CD14-positive monocyte (primary cell): ENCODE measurements around the gene ALKBH6. TPM values are rescaled to one million over a fixed set of nuclear protein-coding genes. Genes with fewer than 3 reads are reported as not detected.

ENCODE experiments used
- DNase-seq, 3 donors: peaks; one replicate each; pipeline ENCODE4 v3.0.0-alpha.2; 2011 to 2022
- H2AFZ ChIP-seq: 2 replicates; pipeline ENCODE4 v1.6.0; 2012; ENCODE audit warnings: mild to moderate bottlenecking, low read depth, low read length, inconsistent platforms; ENCODE audit not compliant: insufficient read depth, poor library complexity, severe bottlenecking
- H3K27ac ChIP-seq, 2 donors: 1 replicate in 1 of 2; 2 replicates in 1 of 2; pipeline ENCODE4 v1.5.1; 2012 to 2013; ENCODE audit warnings: low read length in 2 of 2, control low read depth in 1 of 2, inconsistent platforms in 1 of 2, low read depth in 1 of 2, mild to moderate bottlenecking in 1 of 2
- H3K27me3 ChIP-seq, 2 donors: one replicate each; pipeline versions ENCODE4 v1.6.0 to v1.6.1; 2011 to 2013; ENCODE audit warnings: low read length in 2 of 2; ENCODE audit not compliant: control insufficient read depth in 2 of 2, insufficient read depth in 2 of 2
- H3K36me3 ChIP-seq, 2 donors: replicated peaks in 1 of 2; 1 replicate in 1 of 2; 2 replicates in 1 of 2; pipeline versions ENCODE4 v1.5.1 to v1.6.1; 2012 to 2013; ENCODE audit warnings: low read length in 2 of 2, control low read depth in 1 of 2, inconsistent platforms in 1 of 2, mild to moderate bottlenecking in 1 of 2; ENCODE audit not compliant: insufficient read depth in 2 of 2, control insufficient read depth in 1 of 2
- H3K4me1 ChIP-seq, 2 donors: 1 replicate in 1 of 2; 2 replicates in 1 of 2; pipeline versions ENCODE4 v1.5.1 to v1.6.1; 2012 to 2013; ENCODE audit warnings: low read length in 2 of 2, control low read depth in 1 of 2, inconsistent platforms in 1 of 2, mild to moderate bottlenecking in 1 of 2, moderate library complexity in 1 of 2; ENCODE audit not compliant: insufficient read depth in 2 of 2, control insufficient read depth in 1 of 2
- H3K4me2 ChIP-seq: replicated peaks from 2 replicates; pipeline ENCODE3; 2012; ENCODE audit warnings: low read length, moderate library complexity, mild to moderate bottlenecking; ENCODE audit not compliant: poor library complexity, severe bottlenecking; ENCODE audit errors: extremely low read depth
- H3K4me3 ChIP-seq, 3 experiments: fragments of 200-600 bp in 1 of 3; sonication (generic) in 1 of 3; replicated peaks in 1 of 3; 1 replicate in 2 of 3; 2 replicates in 1 of 3; pipeline ENCODE4 v1.5.1; 2011 to 2013; ENCODE audit warnings: low read length in 3 of 3, mild to moderate bottlenecking in 3 of 3, control low read depth in 2 of 3, low read depth in 2 of 3, inconsistent platforms in 1 of 3, moderate library complexity in 1 of 3
- H3K79me2 ChIP-seq: 2 replicates; pipeline ENCODE4 v1.6.0; 2012; ENCODE audit warnings: mild to moderate bottlenecking, control low read depth, inconsistent platforms, low read length, moderate library complexity; ENCODE audit not compliant: insufficient read depth
- H3K9ac ChIP-seq: 2 replicates; pipeline ENCODE4 v1.6.0; 2017; ENCODE audit warnings: low read length, mild to moderate bottlenecking; ENCODE audit not compliant: insufficient read depth, poor library complexity, severe bottlenecking
- H3K9me3 ChIP-seq, 2 donors: replicated peaks in 1 of 2; 1 replicate in 1 of 2; 2 replicates in 1 of 2; pipeline versions ENCODE4 v1.5.1 to v1.6.1; 2012 to 2013; ENCODE audit warnings: low read length in 2 of 2, control low read depth in 1 of 2; ENCODE audit not compliant: control insufficient read depth in 1 of 2, insufficient read depth in 1 of 2
- H4K20me1 ChIP-seq: 2 replicates; pipeline ENCODE4 v1.6.0; 2012; ENCODE audit warnings: mild to moderate bottlenecking, low read length, control low read depth, moderate library complexity; ENCODE audit not compliant: insufficient read depth
- H3K27ac Mint-ChIP-seq, 7 donors: one replicate each; pipeline ENCODE4 v1.8.0; 2020; ENCODE audit warnings: mild to moderate bottlenecking in 7 of 7, mixed read lengths in 7 of 7, moderate library complexity in 6 of 7, inconsistent platforms in 2 of 7
- H3K27me3 Mint-ChIP-seq, 3 donors: one replicate each; pipeline ENCODE4 v1.8.0; 2021 to 2022; ENCODE audit warnings: low read depth in 3 of 3, mild to moderate bottlenecking in 3 of 3, mixed read lengths in 3 of 3, moderate library complexity in 3 of 3, inconsistent platforms in 1 of 3
- H3K36me3 Mint-ChIP-seq, 2 donors: one replicate each; pipeline ENCODE4 v1.8.0; 2020; ENCODE audit warnings: mixed read lengths in 2 of 2, inconsistent platforms in 1 of 2, mild to moderate bottlenecking in 1 of 2
- H3K4me1 Mint-ChIP-seq: one replicate; pipeline ENCODE4 v1.8.0; 2020; ENCODE audit warnings: mild to moderate bottlenecking, mixed read lengths
- H3K4me3 Mint-ChIP-seq, 2 donors: one replicate each; pipeline ENCODE4 v1.8.0; 2020; ENCODE audit warnings: mild to moderate bottlenecking in 2 of 2, mixed read lengths in 2 of 2, moderate library complexity in 1 of 2
- H3K9me3 Mint-ChIP-seq, 7 donors: one replicate each; pipeline ENCODE4 v1.8.0; 2020 to 2022; ENCODE audit warnings: mixed read lengths in 7 of 7, mild to moderate bottlenecking in 6 of 7, moderate library complexity in 6 of 7, inconsistent platforms in 2 of 7
- CTCF ChIP-seq: fragments of 200-600 bp; IDR thresholded peaks from one replicate; pipeline ENCODE4 v1.8.0; 2022; ENCODE audit warnings: antibody characterized with exemption, mild to moderate bottlenecking
- WGBS: methylation state at CpG from one replicate; pipeline ENCODE4 v1.1.5; 2013; ENCODE audit warnings: missing lambda C conversion rate; ENCODE audit not compliant: insufficient coverage; 5-methylcytosine and 5-hydroxymethylcytosine counted together
- intact Hi-C, 2 donors: fragments of 100-400 bp; cut with micrococcal nuclease; formaldehyde crosslinking; loops; one replicate each; pipeline versions ENCODE4 v1.15.0 to v1.15.1; 2023
- polyA plus RNA-seq, 3 donors: library from polyadenylated mRNA; depleted of rRNA in 1 of 3; unstranded in 2 of 3; stranded (reverse) in 1 of 3; fragments of 300-500 nt in 2 of 3; fragments of >200 nt in 1 of 3; fragmentation: Illumina TruSeq in 2 of 3; gene quantifications; 1 replicate in 2 of 3; 2 replicates in 1 of 3; pipeline ENCODE4 v1.2.3, GENCODE V29; 2012 to 2021

Gene ALKBH6
- polyA plus RNA-seq, 3 donors = 13.1 to 29.3 (median 16.1) TPM

GRCh38 chr19:35993923-35994598 lies 20.0 kb downstream of the ALKBH6 start:
- Histone ChIP-seq H3K4me3 (peak overlapping the region in 2 of 3 experiments; percentile 73 to 85), H3K9me3 (no peaks in the 10 kb centered on the region), H3K4me2 (peak overlapping the region; percentile 91), H3K27ac (peak overlapping the region in 1 of 2 donors; percentile 76), H3K4me1 (peaks cover 27 to 28% of the 10 kb centered on the region in 2 donors), H2AFZ (peak overlapping the region; percentile 94), H3K9ac (peak overlapping the region; percentile 24), H4K20me1 (peaks cover 22% of the 10 kb centered on the region), H3K79me2 (peaks cover 31% of the 10 kb centered on the region), H3K27me3 (no peaks in the 10 kb centered on the region), H3K36me3 (peaks cover 7 to 14% of the 10 kb centered on the region in 2 donors)
- Mint-ChIP-seq H3K4me3 (peak overlapping the region; percentile 68 to 81), H3K4me1 (peaks cover 33% of the 10 kb centered on the region), H3K9me3 (peaks cover 0 to 4% (median 3%) of the 10 kb centered on the region in 7 donors), H3K27me3 (peaks cover 2 to 4% (median 3%) of the 10 kb centered on the region in 3 donors), H3K36me3 (peaks cover 6 to 9% of the 10 kb centered on the region in 2 donors), H3K27ac (peak overlapping the region in 3 of 7 donors; percentile 54 to 89 (median 68))
- intact Hi-C loops = no loop called here
- WGBS = 39% methylated on average over 45 of the region's 49 CpGs
- TF ChIP-seq CTCF = no peak
- no peak for DNase-seq

- H3K4me1 Mint-ChIP-seq = peaks cover 33% of the 10 kb centered on the region
- peaks cover 2 to 13% (median 10%) of the 10 kb centered on the region in 3 donors for H3K27me3 Mint-ChIP-seq
- peaks cover 6 to 7% of the 10 kb centered on the region in 2 donors for H3K36me3 Mint-ChIP-seq
- no peak for TF ChIP-seq CTCF
- Histone ChIP-seq H3K9ac (no peak overlapping the region), H3K79me2 (peaks cover 23% of the 10 kb centered on the region), H4K20me1 (peaks cover 20% of the 10 kb centered on the region), H3K4me3 (no peak overlapping the region), H3K9me3 (no peaks in the 10 kb centered on the region), H3K27ac (no peak overlapping the region), H3K4me2 (no peak overlapping the region), H3K36me3 (peaks cover 0 to 5% of the 10 kb centered on the region in 2 donors), H3K27me3 (peaks cover 0 to 3% of the 10 kb centered on the region in 2 donors), H2AFZ (no peak overlapping the region), H3K4me1 (peaks cover 27 to 28% of the 10 kb centered on the region in 2 donors)
- intact Hi-C loops = no loop called here
- peak overlapping the region in 2 of 7 donors; percentile 35 to 57 for H3K27ac Mint-ChIP-seq
- peaks cover 3 to 10% (median 7%) of the 10 kb centered on the region in 7 donors for H3K9me3 Mint-ChIP-seq
- no peak overlapping the region for H3K4me3 Mint-ChIP-seq
- DNase-seq = no peak
- WGBS = 100% methylated on average over 1 of the region's 8 CpGs
Measured at GRCh38 chr19:35992907-35993765, 20.9 kb downstream of the ALKBH6 start.
